ENCODE results near the gene MAPK11.

The MAPK11 gene

GRCh38 chr22:50269970-50270665, at the start of gene MAPK11:
TSS of gene MAPK11 (minus strand) at chr22:50270380. CDS start at chr22:50270292, 88 bp downstream.
- Mint-ChIP-seq H3K4me3 (peak within 1 kb of the TSS; percentile 76), H3K9me3 (no peaks in the 10 kb centered on the region), H3K4me1 (peaks cover 9% of the 10 kb centered on the region), H3K36me3 (no peaks in the 10 kb centered on the region), H3K27ac (no peak within 1 kb of the TSS), H3K27me3 (no peaks in the 10 kb centered on the region)

- H3K36me3 Mint-ChIP-seq = no peaks in the 10 kb centered on the region
- no peaks in the 10 kb centered on the region for H3K27me3 Mint-ChIP-seq
- H3K27ac Mint-ChIP-seq = no peak overlapping the region
- H3K4me1 Mint-ChIP-seq = peaks cover 7% of the 10 kb centered on the region
- no peak overlapping the region for H3K4me3 Mint-ChIP-seq
- no peaks in the 10 kb centered on the region for H3K9me3 Mint-ChIP-seq
These were observed 49.3 kb upstream of the MAPK11 start for GRCh38 chr22:50319503-50319951.

- Mint-ChIP-seq H3K36me3 (no peaks in the 10 kb centered on the region), H3K4me3 (no peak overlapping the region), H3K27ac (no peak overlapping the region), H3K27me3 (no peaks in the 10 kb centered on the region), H3K4me1 (peaks cover 13% of the 10 kb centered on the region), H3K9me3 (no peaks in the 10 kb centered on the region)
These were observed 48.7 kb upstream of the MAPK11 start for GRCh38 chr22:50318698-50319411.

GRCh38 chr22:50318356-50318697, 48.1 kb upstream of the MAPK11 start:
- Mint-ChIP-seq H3K9me3 (no peaks in the 10 kb centered on the region), H3K27me3 (no peaks in the 10 kb centered on the region), H3K4me3 (no peak overlapping the region), H3K36me3 (no peaks in the 10 kb centered on the region), H3K27ac (no peak overlapping the region), H3K4me1 (peaks cover 16% of the 10 kb centered on the region)

- peaks cover 16% of the 10 kb centered on the region for H3K4me1 Mint-ChIP-seq
- no peak overlapping the region for H3K27ac Mint-ChIP-seq
- no peaks in the 10 kb centered on the region for H3K36me3 Mint-ChIP-seq
- no peaks in the 10 kb centered on the region for H3K27me3 Mint-ChIP-seq
- H3K4me3 Mint-ChIP-seq = no peak overlapping the region
- no peaks in the 10 kb centered on the region for H3K9me3 Mint-ChIP-seq
These were observed 47.5 kb upstream of the MAPK11 start for GRCh38 chr22:50317674-50318073.

- H3K4me3 Mint-ChIP-seq = no peak overlapping the region
- H3K9me3 Mint-ChIP-seq = no peaks in the 10 kb centered on the region
These were observed 47.0 kb upstream of the MAPK11 start for GRCh38 chr22:50317178-50317577.

GRCh38 chr22:50316114-50317065, 46.2 kb upstream of the MAPK11 start:
- H3K4me1 Mint-ChIP-seq = peaks cover 16% of the 10 kb centered on the region
- H3K36me3 Mint-ChIP-seq = no peaks in the 10 kb centered on the region
- H3K9me3 Mint-ChIP-seq = no peaks in the 10 kb centered on the region
- no peaks in the 10 kb centered on the region for H3K27me3 Mint-ChIP-seq
- H3K27ac Mint-ChIP-seq = no peak overlapping the region
- H3K4me3 Mint-ChIP-seq = no peak overlapping the region

More at GRCh38 chr22:50317178-50317577, 47.0 kb upstream of the MAPK11 start:
- Mint-ChIP-seq H3K27me3 (no peaks in the 10 kb centered on the region), H3K27ac (no peak overlapping the region), H3K36me3 (no peaks in the 10 kb centered on the region), H3K4me1 (peaks cover 16% of the 10 kb centered on the region)

GRCh38 chr22:50315289-50316113, 45.3 kb upstream of the MAPK11 start:
- H3K27me3 Mint-ChIP-seq = no peaks in the 10 kb centered on the region
- no peaks in the 10 kb centered on the region for H3K36me3 Mint-ChIP-seq
- H3K4me3 Mint-ChIP-seq = peak overlapping the region; percentile 24
- H3K27ac Mint-ChIP-seq = no peak overlapping the region
- H3K4me1 Mint-ChIP-seq = peaks cover 16% of the 10 kb centered on the region
- no peaks in the 10 kb centered on the region for H3K9me3 Mint-ChIP-seq

GRCh38 chr22:50314455-50315288, 44.5 kb upstream of the MAPK11 start:
- H3K36me3 Mint-ChIP-seq = no peaks in the 10 kb centered on the region
- peaks cover 16% of the 10 kb centered on the region for H3K4me1 Mint-ChIP-seq
- H3K27me3 Mint-ChIP-seq = no peaks in the 10 kb centered on the region
- peak overlapping the region; percentile 78 for H3K27ac Mint-ChIP-seq
- no peaks in the 10 kb centered on the region for H3K9me3 Mint-ChIP-seq
- H3K4me3 Mint-ChIP-seq = peak overlapping the region; percentile 87

- H3K4me3 Mint-ChIP-seq = peak overlapping the region; percentile 87
- peak overlapping the region; percentile 78 for H3K27ac Mint-ChIP-seq
- H3K27me3 Mint-ChIP-seq = no peaks in the 10 kb centered on the region
- H3K4me1 Mint-ChIP-seq = peaks cover 16% of the 10 kb centered on the region
- no peaks in the 10 kb centered on the region for H3K36me3 Mint-ChIP-seq
- no peaks in the 10 kb centered on the region for H3K9me3 Mint-ChIP-seq
These were observed 43.9 kb upstream of the MAPK11 start for GRCh38 chr22:50314081-50314454.

GRCh38 chr22:50313600-50313999, 43.4 kb upstream of the MAPK11 start:
- H3K4me3 Mint-ChIP-seq = peak overlapping the region; percentile 51
- no peaks in the 10 kb centered on the region for H3K9me3 Mint-ChIP-seq
- peaks cover 16% of the 10 kb centered on the region for H3K4me1 Mint-ChIP-seq
- no peaks in the 10 kb centered on the region for H3K27me3 Mint-ChIP-seq
- no peak overlapping the region for H3K27ac Mint-ChIP-seq
- H3K36me3 Mint-ChIP-seq = no peaks in the 10 kb centered on the region

- H3K36me3 Mint-ChIP-seq = no peaks in the 10 kb centered on the region
These were observed 42.8 kb upstream of the MAPK11 start for GRCh38 chr22:50313021-50313420.

GRCh38 chr22:50312371-50312770, 42.2 kb upstream of the MAPK11 start:
- no peak overlapping the region for H3K4me3 Mint-ChIP-seq
- H3K4me1 Mint-ChIP-seq = peaks cover 16% of the 10 kb centered on the region
- no peaks in the 10 kb centered on the region for H3K36me3 Mint-ChIP-seq
- H3K27ac Mint-ChIP-seq = no peak overlapping the region
- no peaks in the 10 kb centered on the region for H3K27me3 Mint-ChIP-seq
- H3K9me3 Mint-ChIP-seq = no peaks in the 10 kb centered on the region

More at GRCh38 chr22:50313021-50313420, 42.8 kb upstream of the MAPK11 start:
- no peak overlapping the region for H3K27ac Mint-ChIP-seq
- no peaks in the 10 kb centered on the region for H3K27me3 Mint-ChIP-seq
- H3K9me3 Mint-ChIP-seq = no peaks in the 10 kb centered on the region
- H3K4me1 Mint-ChIP-seq = peaks cover 16% of the 10 kb centered on the region
- no peak overlapping the region for H3K4me3 Mint-ChIP-seq

GRCh38 chr22:50311606-50312351, 41.6 kb upstream of the MAPK11 start:
- Mint-ChIP-seq H3K36me3 (no peaks in the 10 kb centered on the region), H3K27ac (no peak overlapping the region), H3K4me1 (peaks cover 16% of the 10 kb centered on the region), H3K4me3 (no peak overlapping the region), H3K9me3 (no peaks in the 10 kb centered on the region), H3K27me3 (no peaks in the 10 kb centered on the region)

Measured in activated naive CD4-positive, alpha-beta T cell treated with anti-CD3 and anti-CD28 coated beads, Interleukin-2, amount 50 U/mL, for 24 hours (primary cell).